CD4-positive, alpha-beta memory T cell (primary cell): ENCODE results near the gene RIOX2. TPM values are rescaled to one million over a fixed set of nuclear protein-coding genes. Genes with fewer than 3 reads are reported as not detected.

ENCODE experiments used
- CTCF ChIA-PET: fragments of 350-600 bp; sonication (Branson Sonifier 250); formaldehyde crosslinking; loops from one replicate; lab custom pipeline; 2021; ENCODE audit warnings: inconsistent platforms; ENCODE audit not compliant: partially characterized antibody; lab: Charles Lee
- POLR2A ChIA-PET: fragments of 350-600 bp; sonication (Branson Sonifier 250); formaldehyde crosslinking; loops from one replicate; lab custom pipeline; 2021; ENCODE audit not compliant: partially characterized antibody; lab: Charles Lee
- DNase-seq, 5 donors: peaks; one replicate each; pipeline versions ENCODE4 v3.0.0 to v3.0.0-alpha.2; 2020 to 2022; ENCODE audit warnings: mixed read lengths in 1 of 5
- H3K27ac ChIP-seq: one replicate; pipeline ENCODE4 v1.7.0; 2013; ENCODE audit warnings: low read depth, low read length
- H3K27me3 ChIP-seq: 2 replicates; pipeline ENCODE4 v1.7.0; 2013; ENCODE audit warnings: mild to moderate bottlenecking, low read length, moderate library complexity; ENCODE audit not compliant: insufficient read depth
- H3K36me3 ChIP-seq: 2 replicates; pipeline ENCODE4 v1.7.0; 2013; ENCODE audit warnings: mild to moderate bottlenecking, low read length, moderate library complexity; ENCODE audit not compliant: insufficient read depth
- H3K4me1 ChIP-seq: 2 replicates; pipeline ENCODE4 v1.7.0; 2013; ENCODE audit warnings: mild to moderate bottlenecking, low read length, moderate library complexity; ENCODE audit not compliant: insufficient read depth
- H3K4me3 ChIP-seq, 2 donors: one replicate each; pipeline ENCODE4 v1.7.0; 2013; ENCODE audit warnings: low read length in 2 of 2, mild to moderate bottlenecking in 1 of 2
- H3K9me3 ChIP-seq, 2 donors: one replicate each; pipeline ENCODE4 v1.7.0; 2013; ENCODE audit warnings: low read length in 2 of 2, control low read depth in 1 of 2; ENCODE audit not compliant: control insufficient read depth in 1 of 2
- H3K27ac Mint-ChIP-seq, 7 donors: one replicate each; pipeline ENCODE4 v1.8.0; 2020 to 2021; ENCODE audit warnings: mixed read lengths in 7 of 7, mild to moderate bottlenecking in 6 of 7, inconsistent platforms in 3 of 7, moderate library complexity in 3 of 7
- H3K27me3 Mint-ChIP-seq, 2 donors: one replicate each; pipeline ENCODE4 v1.8.0; 2020 to 2021; ENCODE audit warnings: mixed read lengths in 2 of 2
- H3K36me3 Mint-ChIP-seq, 2 donors: one replicate each; pipeline ENCODE4 v1.8.0; 2020 to 2021; ENCODE audit warnings: mixed read lengths in 2 of 2, inconsistent platforms in 1 of 2, mild to moderate bottlenecking in 1 of 2
- H3K4me1 Mint-ChIP-seq, 4 donors: one replicate each; pipeline ENCODE4 v1.8.0; 2020 to 2021; ENCODE audit warnings: mixed read lengths in 4 of 4, mild to moderate bottlenecking in 1 of 4
- H3K4me3 Mint-ChIP-seq, 8 donors: one replicate each; pipeline ENCODE4 v1.8.0; 2020 to 2021; ENCODE audit warnings: mixed read lengths in 8 of 8, mild to moderate bottlenecking in 7 of 8, moderate library complexity in 6 of 8, inconsistent platforms in 3 of 8
- H3K9me3 Mint-ChIP-seq, 8 donors: one replicate each; pipeline ENCODE4 v1.8.0; 2020 to 2021; ENCODE audit warnings: mixed read lengths in 8 of 8, mild to moderate bottlenecking in 5 of 8, inconsistent platforms in 3 of 8, moderate library complexity in 1 of 8
- intact Hi-C: fragments of 100-400 bp; cut with micrococcal nuclease; formaldehyde crosslinking; loops from one replicate; pipeline ENCODE4 v1.15.1; 2023
- polyA plus RNA-seq, 2 donors: library from polyadenylated mRNA; unstranded; fragments of 300-500 nt; fragmentation: Illumina TruSeq; gene quantifications; one replicate each; pipeline ENCODE4 v1.2.3, GENCODE V29; 2021
- total RNA-seq, 2 experiments: library from RNA; stranded (reverse); gene quantifications; one replicate each; pipeline ENCODE4 v1.2.3, GENCODE V29; 2021

The RIOX2 gene
- total and polyA plus RNA-seq, 4 experiments from 2014 or later: 32.2 to 43.0 (median 37.3) TPM

DNA sequence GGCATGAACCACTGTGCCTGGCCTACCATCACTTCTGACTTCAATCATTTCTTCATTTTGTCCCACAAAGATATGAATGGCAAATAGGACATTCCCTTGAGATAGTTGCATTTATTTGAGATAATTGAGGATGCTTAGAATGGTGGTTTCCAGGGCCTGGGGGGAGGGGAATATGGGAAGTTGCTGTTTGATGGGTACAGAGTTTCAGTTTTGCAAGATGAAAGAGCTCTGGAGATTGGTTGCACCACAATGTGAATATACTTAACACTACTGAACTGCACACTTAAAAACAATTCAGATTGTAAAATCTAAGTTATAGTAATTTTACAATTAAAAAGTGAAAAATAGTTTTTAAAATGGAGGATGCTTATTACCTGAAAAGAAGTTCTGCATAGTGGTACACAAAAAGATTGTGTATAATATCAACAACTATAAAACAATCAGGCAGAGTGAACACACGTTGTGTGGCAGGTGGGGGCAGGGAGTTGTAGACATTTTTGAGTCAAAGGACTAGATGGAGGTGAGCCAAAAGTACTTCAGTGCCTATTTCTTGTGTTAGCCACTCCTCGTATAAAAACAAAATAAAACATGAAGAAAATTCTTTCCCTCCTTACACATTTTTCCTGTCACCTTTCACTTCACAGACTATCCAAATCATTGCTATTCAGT is 18.5 kb upstream of the RIOX2 start:
- Histone ChIP-seq H3K36me3 (no peaks in the 10 kb centered on the region), H3K4me1 (peaks cover 24% of the 10 kb centered on the region), H3K9me3 (no peaks in the 10 kb centered on the region), H3K27ac (no peak overlapping the region), H3K27me3 (no peaks in the 10 kb centered on the region), H3K4me3 (peak overlapping the region in 1 of 2 donors; percentile 20)
- peaks cover 16 to 35% (median 25%) of the 10 kb centered on the region in 4 donors for H3K4me1 Mint-ChIP-seq
- DNase-seq: peak in 1 of 5 donors; percentile 4
- intact Hi-C loops: no loop called here
- H3K27ac Mint-ChIP-seq: peak overlapping the region; percentile 74 to 95 (median 90)
- H3K4me3 Mint-ChIP-seq: peak overlapping the region; percentile 40 to 83 (median 77)
- ChIA-PET CTCF (interaction anchor here (1.5 kb wide), 1 partner anchor 33 kb away, joined by 3 read pairs; no protein-coding TSS in a partner anchor), POLR2A (interaction anchor here (0.9 to 1.2 kb wide), 4 partner anchors 9 to 169 kb away, joined by 3 to 7 read pairs (median 4); partner anchors contain the start of gene CRYBG3)
- no peaks in the 10 kb centered on the region for H3K9me3 Mint-ChIP-seq
- H3K27me3 Mint-ChIP-seq: peaks cover 0 to 1% of the 10 kb centered on the region in 2 donors
- H3K36me3 Mint-ChIP-seq: no peaks in the 10 kb centered on the region

DNA sequence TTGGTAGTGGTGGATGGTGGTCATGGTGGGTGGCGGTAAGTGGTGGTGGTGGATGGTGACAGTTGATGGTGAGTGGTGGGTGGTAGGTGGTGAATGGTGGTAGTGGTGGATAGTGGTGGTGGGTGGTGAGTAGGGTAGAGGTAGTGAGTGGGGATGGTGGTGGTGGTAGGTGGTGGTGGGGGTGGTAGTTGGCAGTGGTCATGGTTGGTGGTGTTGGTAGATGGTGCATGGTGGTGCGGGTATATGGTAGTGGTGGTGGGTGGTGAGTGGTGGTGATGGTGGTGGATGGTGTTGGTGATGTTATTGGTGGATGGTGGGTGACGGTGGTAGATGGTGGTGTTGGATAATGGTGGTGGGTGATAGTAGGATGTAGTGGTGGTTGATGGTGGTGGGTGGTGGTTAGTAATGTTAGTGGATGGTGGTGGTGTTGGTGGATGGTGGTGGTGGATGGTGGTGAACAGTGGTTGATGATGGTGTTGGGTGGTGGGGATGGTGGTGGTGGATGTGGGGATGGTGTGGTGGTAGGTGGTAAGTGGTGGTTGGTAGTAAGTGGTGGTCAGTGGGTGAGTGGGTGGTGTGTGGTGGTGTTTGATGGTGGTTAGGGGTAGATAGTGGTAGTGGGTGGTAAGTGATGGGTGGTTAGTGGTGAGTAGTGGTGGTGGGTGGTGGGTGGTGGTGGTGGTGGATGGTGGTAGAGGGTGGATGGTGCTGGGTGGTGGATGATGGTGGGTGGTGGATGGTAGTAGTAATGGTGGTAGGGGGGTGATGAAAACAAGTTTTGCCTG is 16.7 kb upstream of the RIOX2 start:
- no peak for DNase-seq
- intact Hi-C loops: no loop called here
- no peaks in the 10 kb centered on the region for H3K27me3 ChIP-seq
- no peaks in the 10 kb centered on the region for H3K36me3 Mint-ChIP-seq
- H3K27ac ChIP-seq: no peak overlapping the region
- ChIA-PET POLR2A (no interaction called here), CTCF (interaction anchor here (0.8 kb wide), 1 partner anchor 13 kb away, joined by 3 read pairs; no protein-coding TSS in a partner anchor)
- H3K4me3 Mint-ChIP-seq: no peak overlapping the region
- H3K9me3 Mint-ChIP-seq: no peaks in the 10 kb centered on the region
- peaks cover 0 to 2% of the 10 kb centered on the region in 2 donors for H3K27me3 Mint-ChIP-seq
- H3K9me3 ChIP-seq: no peaks in the 10 kb centered on the region
- H3K4me1 ChIP-seq: peaks cover 24% of the 10 kb centered on the region
- H3K4me3 ChIP-seq: no peak overlapping the region
- peaks cover 16 to 35% (median 25%) of the 10 kb centered on the region in 4 donors for H3K4me1 Mint-ChIP-seq
- no peaks in the 10 kb centered on the region for H3K36me3 ChIP-seq
- no peak overlapping the region for H3K27ac Mint-ChIP-seq

DNA sequence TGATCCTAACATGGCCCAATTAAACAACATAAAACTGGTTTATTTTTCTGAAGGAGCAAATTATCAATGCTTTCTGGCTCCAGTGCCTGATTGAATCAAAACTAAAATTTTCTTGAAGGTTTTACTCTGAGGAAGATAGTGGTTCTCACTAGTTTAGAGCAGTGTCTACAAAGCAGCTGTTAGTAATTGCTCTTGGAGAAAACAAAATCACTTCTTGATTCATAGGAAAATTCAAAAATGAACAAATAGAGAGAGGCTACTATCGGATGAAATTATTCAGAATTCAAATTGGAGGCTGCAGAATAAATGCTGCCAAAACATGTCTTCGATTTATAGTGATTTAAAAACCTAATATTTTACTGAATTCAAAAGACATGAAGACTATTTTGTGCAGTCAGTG is 15.1 kb upstream of the RIOX2 start:
- no peaks in the 10 kb centered on the region for H3K27me3 ChIP-seq
- no peaks in the 10 kb centered on the region for H3K9me3 Mint-ChIP-seq
- no peaks in the 10 kb centered on the region for H3K36me3 ChIP-seq
- peaks cover 0 to 2% of the 10 kb centered on the region in 2 donors for H3K27me3 Mint-ChIP-seq
- ChIA-PET CTCF (interaction anchor here (1.2 kb wide), 1 partner anchor 36 kb away, joined by 3 read pairs; no protein-coding TSS in a partner anchor), POLR2A (no interaction called here)
- no peak overlapping the region for H3K4me3 Mint-ChIP-seq
- H3K4me3 ChIP-seq: no peak overlapping the region
- no peak overlapping the region for H3K27ac ChIP-seq
- H3K4me1 ChIP-seq: peaks cover 22% of the 10 kb centered on the region
- no peak overlapping the region for H3K27ac Mint-ChIP-seq
- no peaks in the 10 kb centered on the region for H3K9me3 ChIP-seq
- intact Hi-C loops: no loop called here
- no peak for DNase-seq
- peaks cover 13 to 28% (median 21%) of the 10 kb centered on the region in 4 donors for H3K4me1 Mint-ChIP-seq
- no peaks in the 10 kb centered on the region for H3K36me3 Mint-ChIP-seq

DNA sequence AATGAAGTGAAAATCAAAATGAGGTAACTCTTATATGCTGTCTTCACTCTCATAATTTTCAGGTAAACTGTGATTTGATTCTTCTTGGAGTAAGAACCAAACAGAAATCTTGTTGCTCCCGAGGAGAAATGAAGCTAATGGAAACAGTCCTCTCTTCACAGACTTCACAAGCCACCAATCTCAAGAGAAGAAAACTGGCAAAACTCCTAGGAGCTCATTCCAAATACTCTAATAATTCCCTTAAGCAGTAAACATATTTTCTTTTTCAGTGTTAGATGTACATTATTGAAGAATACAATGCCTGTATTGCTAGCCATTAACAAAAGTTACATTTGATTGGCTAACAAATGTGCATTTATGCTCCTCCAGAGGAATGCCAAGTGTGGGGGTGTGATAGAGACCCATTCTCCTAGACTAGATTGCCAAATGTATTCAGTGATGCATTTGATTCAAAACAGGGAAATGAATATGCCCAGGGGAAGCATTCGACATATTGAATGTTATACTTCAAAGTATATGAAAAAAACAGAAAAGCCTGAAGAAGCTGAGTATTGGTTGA is 11.8 kb upstream of the RIOX2 start:
- H3K4me1 Mint-ChIP-seq: peaks cover 0 to 2% (median under 1%) of the 10 kb centered on the region in 4 donors
- POLR2A ChIA-PET: no interaction called here
- intact Hi-C loops: no loop called here

DNA sequence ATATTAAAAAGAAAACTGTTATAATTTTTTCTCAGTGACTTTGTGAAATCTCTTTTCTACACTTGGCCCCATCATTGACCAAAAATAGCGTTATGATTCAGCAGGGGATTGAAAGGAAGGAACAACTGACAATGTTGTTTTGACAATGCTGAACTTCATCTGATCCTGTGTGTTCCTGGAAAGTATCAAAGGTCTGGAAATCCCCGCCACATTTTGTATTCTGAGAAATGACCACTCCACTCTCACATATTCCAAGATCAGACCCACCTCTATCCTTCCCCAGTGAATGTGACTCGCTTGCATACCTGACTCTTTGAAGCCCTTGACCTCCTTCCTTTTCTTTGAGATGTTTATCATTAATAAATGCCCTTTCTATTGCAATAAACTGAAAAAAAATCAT is 9.7 kb upstream of the RIOX2 start:
- CTCF ChIA-PET: interaction anchor here (1.3 kb wide), 1 partner anchor 41 kb away, joined by 4 read pairs; no protein-coding TSS in a partner anchor
- Mint-ChIP-seq H3K36me3 (no peaks in the 10 kb centered on the region), H3K4me3 (no peak overlapping the region), H3K27ac (no peak overlapping the region), H3K9me3 (no peaks in the 10 kb centered on the region), H3K4me1 (peaks cover 0 to 2% (median under 1%) of the 10 kb centered on the region in 4 donors), H3K27me3 (peaks cover 1 to 2% of the 10 kb centered on the region in 2 donors)
- POLR2A ChIA-PET: interaction anchor here (1.0 kb wide), 1 partner anchor 9 kb away, joined by 3 read pairs; no protein-coding TSS in a partner anchor
- Histone ChIP-seq H3K4me3 (no peak overlapping the region), H3K27ac (no peak overlapping the region), H3K36me3 (no peaks in the 10 kb centered on the region), H3K9me3 (no peaks in the 10 kb centered on the region), H3K27me3 (no peaks in the 10 kb centered on the region), H3K4me1 (no peaks in the 10 kb centered on the region)
- intact Hi-C loops: no loop called here
- DNase-seq: no peak

More for the DNA sequence above, 11.8 kb upstream of the RIOX2 start:
- Histone ChIP-seq H3K27ac (no peak overlapping the region), H3K4me3 (no peak overlapping the region), H3K9me3 (no peaks in the 10 kb centered on the region), H3K27me3 (no peaks in the 10 kb centered on the region), H3K36me3 (no peaks in the 10 kb centered on the region), H3K4me1 (no peaks in the 10 kb centered on the region)
- Mint-ChIP-seq H3K27me3 (peaks cover 1 to 2% of the 10 kb centered on the region in 2 donors), H3K9me3 (no peaks in the 10 kb centered on the region), H3K4me3 (no peak overlapping the region), H3K36me3 (no peaks in the 10 kb centered on the region), H3K27ac (no peak overlapping the region)
- DNase-seq: no peak
- CTCF ChIA-PET: interaction anchor here (0.7 to 1.3 kb wide), 3 partner anchors 38 to 163 kb away, joined by 3 to 4 read pairs (median 3); no protein-coding TSS in a partner anchor

DNA sequence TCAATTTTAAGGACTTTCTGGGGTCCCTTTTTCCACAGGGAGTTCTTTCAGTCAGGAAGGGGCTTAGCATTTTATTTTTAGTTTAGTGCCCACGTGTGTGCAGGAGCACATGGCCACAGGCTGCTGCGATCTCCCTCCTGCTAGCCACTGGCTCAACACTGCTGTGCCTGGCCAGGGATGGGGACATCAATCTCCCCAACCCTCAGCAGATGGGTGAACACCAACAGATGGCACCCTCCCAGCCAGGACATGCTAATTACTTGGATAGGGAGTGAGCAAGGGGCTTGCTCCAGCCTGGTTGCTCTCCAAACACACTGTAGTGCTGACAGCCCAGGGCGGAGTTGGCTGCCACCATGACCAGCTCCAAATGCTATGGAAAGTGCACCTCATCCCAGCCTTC is 7.4 kb upstream of the RIOX2 start:
- intact Hi-C loops: no loop called here
- Histone ChIP-seq H3K27me3 (no peaks in the 10 kb centered on the region), H3K9me3 (no peaks in the 10 kb centered on the region), H3K36me3 (no peaks in the 10 kb centered on the region), H3K4me1 (no peaks in the 10 kb centered on the region), H3K27ac (no peak overlapping the region), H3K4me3 (no peak overlapping the region)
- Mint-ChIP-seq H3K27ac (no peak overlapping the region), H3K4me3 (no peak overlapping the region), H3K4me1 (peaks cover 0 to 6% (median 2%) of the 10 kb centered on the region in 4 donors), H3K27me3 (peaks cover 0 to 1% of the 10 kb centered on the region in 2 donors), H3K36me3 (no peaks in the 10 kb centered on the region), H3K9me3 (no peaks in the 10 kb centered on the region)
- ChIA-PET POLR2A (no interaction called here), CTCF (no interaction called here)
- no peak for DNase-seq

DNA sequence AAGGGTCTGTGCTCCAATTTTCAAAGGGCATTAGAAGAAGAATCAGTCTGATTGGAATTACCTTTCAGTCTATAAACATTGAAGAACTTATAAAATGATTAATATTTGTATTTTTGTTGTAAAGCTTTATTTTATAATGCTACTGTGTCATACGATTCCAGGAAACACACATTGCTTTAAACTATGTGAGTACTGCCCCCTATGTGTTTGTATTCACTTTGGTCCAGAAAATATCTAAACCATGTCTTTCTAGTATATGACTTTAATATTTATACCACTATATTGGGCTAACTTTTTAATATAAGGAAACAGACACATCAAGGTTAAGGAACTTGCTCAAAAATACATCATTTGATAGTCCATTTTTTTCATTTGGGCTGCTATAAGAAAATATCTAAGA is 3.2 kb upstream of the RIOX2 start:
- Mint-ChIP-seq H3K9me3 (no peaks in the 10 kb centered on the region), H3K27ac (no peak overlapping the region), H3K36me3 (no peaks in the 10 kb centered on the region), H3K27me3 (no peaks in the 10 kb centered on the region), H3K4me3 (peak overlapping the region in 1 of 8 donors; percentile 51), H3K4me1 (peaks cover 17 to 35% (median 25%) of the 10 kb centered on the region in 4 donors)
- Histone ChIP-seq H3K9me3 (no peaks in the 10 kb centered on the region), H3K36me3 (no peaks in the 10 kb centered on the region), H3K27me3 (no peaks in the 10 kb centered on the region), H3K4me3 (no peak overlapping the region), H3K27ac (no peak overlapping the region), H3K4me1 (peaks cover 18% of the 10 kb centered on the region)
- ChIA-PET CTCF (no interaction called here), POLR2A (no interaction called here)
- intact Hi-C loops: no loop called here
- no peak for DNase-seq
